ENCODE measurements around the gene BCAS3.
A peak's percentile ranks its signal among the peaks of the same experiment; 100 is the strongest.

BCAS3 gene

GRCh38 chr17:61335845-61336655, 658.4 kb downstream of the BCAS3 start (continued):
- TF ChIP-seq ARNTL (CRISPR knock-in tag; IDR thresholded peaks at IDR 0.05; ENCODE audit: borderline replicate concordance, low read depth): no peak
- no peak for TF ChIP-seq PPARA (CRISPR knock-in tag; IDR thresholded peaks at IDR 0.05; ENCODE audit: borderline replicate concordance)
- TF ChIP-seq RARB (CRISPR knock-in tag; IDR thresholded peaks at IDR 0.05): no peak
- 0 out of 2 replicates have a peak, but pooled peaks have one; percentile 3 for TF ChIP-seq ZNF70 (CRISPR knock-in tag; IDR thresholded peaks at IDR 0.05)
- TF ChIP-seq PATZ1 (CRISPR knock-in tag; IDR thresholded peaks at IDR 0.05; ENCODE audit: borderline replicate concordance): no peak
- TF ChIP-seq ZFP3 (CRISPR knock-in tag; IDR thresholded peaks at IDR 0.05): no peak
- TF ChIP-seq CREB5 (CRISPR knock-in tag; IDR thresholded peaks at IDR 0.05; ENCODE audit: low read depth): peak; percentile 82

GRCh38 chr17:61337290-61337689, 659.6 kb downstream of the BCAS3 start:
- ATAC-seq: peak; percentile 56

GRCh38 chr17:61338000-61338798, 660.5 kb downstream of the BCAS3 start:
- peak; percentile 83 for ATAC-seq
- no peak; the same call in 1 of the 2 replicates for TF ChIP-seq TOX (CRISPR knock-in tag; IDR thresholded peaks at IDR 0.05; ENCODE audit: borderline replicate concordance)
- no peak for TF ChIP-seq ZC3H10 (CRISPR knock-in tag; IDR thresholded peaks at IDR 0.05)
- TF ChIP-seq GLIS3 (CRISPR knock-in tag; IDR thresholded peaks at IDR 0.05): peak; percentile 65; the same call in 1 of the 2 replicates
- TF ChIP-seq POU6F1 (CRISPR knock-in tag; IDR thresholded peaks at IDR 0.05; ENCODE audit: borderline replicate concordance, low read depth): peak; percentile 33; the same call in 1 of the 2 replicates
- peak; percentile 21; the same call in 1 of the 2 replicates for TF ChIP-seq CSDC2 (CRISPR knock-in tag; IDR thresholded peaks at IDR 0.05)
- no peak for TF ChIP-seq TCF4 (CRISPR knock-in tag; IDR thresholded peaks at IDR 0.05; ENCODE audit: borderline replicate concordance)
- no peak for TF ChIP-seq ZNF70 (CRISPR knock-in tag; IDR thresholded peaks at IDR 0.05)
- no peak for TF ChIP-seq OSR1 (CRISPR knock-in tag; IDR thresholded peaks at IDR 0.05)
- TF ChIP-seq PPARA (CRISPR knock-in tag; IDR thresholded peaks at IDR 0.05; ENCODE audit: borderline replicate concordance): no peak
- TF ChIP-seq SNAI2 (CRISPR knock-in tag; IDR thresholded peaks at IDR 0.05): peak; percentile 67; the same call in 1 of the 2 replicates
- TF ChIP-seq ZFP30 (CRISPR knock-in tag; IDR thresholded peaks at IDR 0.05): no peak
- peak; percentile 97 for TF ChIP-seq ISL1 (CRISPR knock-in tag; IDR thresholded peaks at IDR 0.05)
- TF ChIP-seq CREB5 (CRISPR knock-in tag; IDR thresholded peaks at IDR 0.05; ENCODE audit: low read depth): no peak
- no peak for TF ChIP-seq ESRRG (CRISPR knock-in tag; IDR thresholded peaks at IDR 0.05)
- peak; percentile 55; the same call in 1 of the 2 replicates for TF ChIP-seq RARB (CRISPR knock-in tag; IDR thresholded peaks at IDR 0.05)
- 0 out of 2 replicates have a peak, but pooled peaks have one; percentile 11 for TF ChIP-seq ZFP3 (CRISPR knock-in tag; IDR thresholded peaks at IDR 0.05)
- no peak for TF ChIP-seq ARNTL (CRISPR knock-in tag; IDR thresholded peaks at IDR 0.05; ENCODE audit: borderline replicate concordance, low read depth)
- TF ChIP-seq ZNF8 (CRISPR knock-in tag; IDR thresholded peaks at IDR 0.05): no peak
- TF ChIP-seq PATZ1 (CRISPR knock-in tag; IDR thresholded peaks at IDR 0.05; ENCODE audit: borderline replicate concordance): peak; percentile 93
- no peak for TF ChIP-seq CSRNP3 (CRISPR knock-in tag; IDR thresholded peaks at IDR 0.05)

More at GRCh38 chr17:61337290-61337689, 659.6 kb downstream of the BCAS3 start:
- TF ChIP-seq CSDC2 (CRISPR knock-in tag; IDR thresholded peaks at IDR 0.05): no peak; the same call in 1 of the 2 replicates
- TF ChIP-seq OSR1 (CRISPR knock-in tag; IDR thresholded peaks at IDR 0.05): 0 out of 2 replicates have a peak, but pooled peaks have one; percentile 12
- no peak for TF ChIP-seq SNAI2 (CRISPR knock-in tag; IDR thresholded peaks at IDR 0.05)
- TF ChIP-seq ZNF565 (CRISPR knock-in tag; conservative IDR thresholded peaks at IDR 0.05; ENCODE audit: low read depth): no peak
- TF ChIP-seq POU6F1 (CRISPR knock-in tag; IDR thresholded peaks at IDR 0.05; ENCODE audit: borderline replicate concordance, low read depth): no peak
